Tibial nerve (tissue), 4 donors: Measurements from ENCODE around the gene INTS3.

Source experiments
- EP300 ChIP-seq, 2 donors: sonication (generic); formaldehyde crosslinking; IDR thresholded peaks; one replicate each; pipeline ENCODE4 v1.6.1; 2017; ENCODE audit warnings: antibody characterized with exemption in 2 of 2, mild to moderate bottlenecking in 1 of 2
- POLR2A ChIP-seq, 2 donors: fragments of 450-650 bp; IDR thresholded peaks; one replicate each; pipeline ENCODE4 v1.6.1; 2017; ENCODE audit warnings: antibody characterized with exemption in 2 of 2, mild to moderate bottlenecking in 2 of 2, moderate library complexity in 2 of 2
- TF ChIP-seq, protein P1 (sequence below), 5 experiments: fragments of 200-600 bp in 3 of 5; fragments of 450-650 bp in 2 of 5; sonication (generic) in 3 of 5; IDR thresholded peaks; one replicate each; pipeline ENCODE4 v1.5.1; 2016 to 2019; ENCODE audit warnings: antibody characterized with exemption in 5 of 5, mild to moderate bottlenecking in 3 of 5, moderate library complexity in 2 of 5

DNA sequence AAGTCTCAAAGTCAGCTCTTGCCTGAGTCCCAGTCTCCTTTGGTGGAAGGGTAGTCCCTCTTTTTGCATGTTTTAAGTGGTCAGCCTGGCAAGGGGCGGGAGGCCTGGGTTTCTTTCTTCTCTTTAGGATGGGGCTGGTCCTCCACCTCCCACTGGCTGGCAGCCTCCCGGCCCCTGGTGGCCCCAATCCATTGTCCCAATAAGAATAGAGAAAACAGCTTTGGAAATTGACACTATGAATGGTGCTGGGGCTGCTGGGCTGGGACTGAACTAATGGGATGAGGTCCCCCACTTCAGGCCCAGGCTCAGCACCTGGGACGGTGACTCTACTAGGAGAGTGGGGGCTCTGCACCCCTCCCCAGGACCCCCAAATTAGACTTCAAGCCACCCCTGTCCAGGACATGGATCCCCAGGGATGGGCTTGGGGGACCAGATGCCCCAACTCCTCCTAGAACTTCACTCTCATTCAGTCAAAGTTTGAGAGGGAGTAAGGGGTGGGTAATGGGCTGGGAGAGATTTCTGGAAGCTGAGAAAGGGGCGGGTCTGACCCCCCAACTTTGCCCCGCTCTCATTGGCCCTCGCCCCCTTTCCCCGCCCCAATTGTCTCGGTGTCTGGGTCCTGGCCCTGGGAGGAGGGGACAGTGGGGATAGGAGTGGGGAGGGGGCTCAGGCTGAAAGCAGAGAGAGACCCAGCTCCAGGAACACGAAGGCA, 65.6 kb downstream of the INTS3 start:
- TF ChIP-seq POLR2A (IDR thresholded peaks at IDR 0.05) (no peak), EP300 (IDR thresholded peaks at IDR 0.05) (no peak)
- TF ChIP-seq, protein P1, sequence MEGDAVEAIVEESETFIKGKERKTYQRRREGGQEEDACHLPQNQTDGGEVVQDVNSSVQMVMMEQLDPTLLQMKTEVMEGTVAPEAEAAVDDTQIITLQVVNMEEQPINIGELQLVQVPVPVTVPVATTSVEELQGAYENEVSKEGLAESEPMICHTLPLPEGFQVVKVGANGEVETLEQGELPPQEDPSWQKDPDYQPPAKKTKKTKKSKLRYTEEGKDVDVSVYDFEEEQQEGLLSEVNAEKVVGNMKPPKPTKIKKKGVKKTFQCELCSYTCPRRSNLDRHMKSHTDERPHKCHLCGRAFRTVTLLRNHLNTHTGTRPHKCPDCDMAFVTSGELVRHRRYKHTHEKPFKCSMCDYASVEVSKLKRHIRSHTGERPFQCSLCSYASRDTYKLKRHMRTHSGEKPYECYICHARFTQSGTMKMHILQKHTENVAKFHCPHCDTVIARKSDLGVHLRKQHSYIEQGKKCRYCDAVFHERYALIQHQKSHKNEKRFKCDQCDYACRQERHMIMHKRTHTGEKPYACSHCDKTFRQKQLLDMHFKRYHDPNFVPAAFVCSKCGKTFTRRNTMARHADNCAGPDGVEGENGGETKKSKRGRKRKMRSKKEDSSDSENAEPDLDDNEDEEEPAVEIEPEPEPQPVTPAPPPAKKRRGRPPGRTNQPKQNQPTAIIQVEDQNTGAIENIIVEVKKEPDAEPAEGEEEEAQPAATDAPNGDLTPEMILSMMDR (IDR thresholded peaks at IDR 0.05), result no peak
